Left ventricle myocardium inferior (tissue), 1 donor: ENCODE results near the gene SPATA25. TPM values are rescaled to one million over a fixed set of nuclear protein-coding genes. Genes with fewer than 3 reads are reported as not detected.
A peak's percentile ranks its signal among the peaks of the same experiment; 100 is the strongest.

ENCODE experiments used
- DNase-seq: peaks from one replicate; pipeline ENCODE4 v3.0.0-alpha.2; 2020
- H3K27ac ChIP-seq: fragments of 200-600 bp; replicated peaks from 2 replicates; pipeline ENCODE4 v1.8.0; 2021
- H3K27me3 ChIP-seq: fragments of 200-600 bp; 2 replicates; pipeline ENCODE4 v1.8.0; 2021; ENCODE audit warnings: low read depth
- H3K36me3 ChIP-seq: fragments of 200-600 bp; 2 replicates; pipeline ENCODE4 v1.8.0; 2021
- H3K4me1 ChIP-seq: fragments of 200-600 bp; 2 replicates; pipeline ENCODE4 v1.8.0; 2021
- H3K4me3 ChIP-seq: fragments of 200-600 bp; 2 replicates; pipeline ENCODE4 v1.8.0; 2021; ENCODE audit warnings: mild to moderate bottlenecking, moderate library complexity
- H3K9me3 ChIP-seq: fragments of 200-600 bp; replicated peaks from 2 replicates; pipeline ENCODE4 v1.8.0; 2021
- CTCF ChIP-seq: fragments of 200-600 bp; IDR thresholded peaks from 2 replicates; pipeline ENCODE4 v1.8.0; 2021; ENCODE audit warnings: antibody characterized with exemption, mild to moderate bottlenecking, borderline replicate concordance
- intact Hi-C: fragments of 100-400 bp; cut with micrococcal nuclease; formaldehyde crosslinking; loops from one replicate; pipeline ENCODE4 v1.11.0; 2022
- total RNA-seq: library from RNA; stranded (reverse); fragmentation: NEBNext Ultra II Directional; extraction: Animal tissue kit (Norgen Biotek cat#: 25700); gene quantifications from one replicate; pipeline ENCODE4 v1.2.1, GENCODE V29; 2021
- donor health status: DM: no; HTN: yes; CAD: no; lungs with severe emphysema.

SPATA25 gene
- total RNA-seq, 1 donor from 2014 or later, result 2.4 TPM

GRCh38 chr20:45921337-45922189 lies 34.1 kb upstream of the SPATA25 start:
- Histone ChIP-seq H3K36me3 (no peaks in the 10 kb centered on the region), H3K27ac (peak overlapping the region; percentile 86), H3K9me3 (no peaks in the 10 kb centered on the region), H3K4me3 (no peak overlapping the region), H3K4me1 (peaks cover 83% of the 10 kb centered on the region), H3K27me3 (no peaks in the 10 kb centered on the region)
- no peak for DNase-seq
- intact Hi-C loops, result no loop called here
- TF ChIP-seq CTCF, result no peak

- Histone ChIP-seq H3K27ac (peak overlapping the region; percentile 86), H3K4me1 (peaks cover 83% of the 10 kb centered on the region), H3K36me3 (no peaks in the 10 kb centered on the region), H3K9me3 (no peaks in the 10 kb centered on the region), H3K27me3 (no peaks in the 10 kb centered on the region), H3K4me3 (peak overlapping the region; percentile 37)
- DNase-seq, result no peak
- no peak for TF ChIP-seq CTCF
- intact Hi-C loops, result no loop called here
Measured at GRCh38 chr20:45920462-45921336, 33.3 kb upstream of the SPATA25 start.

- Histone ChIP-seq H3K9me3 (no peaks in the 10 kb centered on the region), H3K4me3 (peak overlapping the region; percentile 37), H3K27ac (peak overlapping the region; percentile 86), H3K4me1 (peaks cover 78% of the 10 kb centered on the region), H3K27me3 (no peaks in the 10 kb centered on the region), H3K36me3 (no peaks in the 10 kb centered on the region)
- peak; percentile 86 for DNase-seq
- TF ChIP-seq CTCF, result no peak
- intact Hi-C loops, result no loop called here
Measured at GRCh38 chr20:45919542-45920399, 32.3 kb upstream of the SPATA25 start.

- Histone ChIP-seq H3K27ac (peak overlapping the region; percentile 86), H3K9me3 (no peaks in the 10 kb centered on the region), H3K27me3 (no peaks in the 10 kb centered on the region), H3K36me3 (no peaks in the 10 kb centered on the region), H3K4me1 (peaks cover 70% of the 10 kb centered on the region), H3K4me3 (no peak overlapping the region)
- intact Hi-C loops, result no loop called here
- no peak for DNase-seq
- TF ChIP-seq CTCF, result no peak
Measured at GRCh38 chr20:45918779-45919537, 31.5 kb upstream of the SPATA25 start.
